K562 (cell line): Measurements from ENCODE around the gene BAG2.

Experiments used
- CTCF ChIP-seq, 3 experiments: IDR thresholded peaks in 2 of 3; conservative IDR thresholded peaks in 1 of 3; 2 replicates each; pipeline ENCODE4 v1.5.1; 2011 to 2012; ENCODE audit warnings: low read length in 3 of 3, mild to moderate bottlenecking in 3 of 3, control low read depth in 2 of 3, improper control_type of control experiment in 1 of 3, inconsistent platforms in 1 of 3, low read depth in 1 of 3, mixed read lengths in 1 of 3, moderate library complexity in 1 of 3; ENCODE audit not compliant: insufficient read depth in 2 of 3
- EP300 ChIP-seq: IDR thresholded peaks from 2 replicates; pipeline ENCODE4 v1.6.1; 2012; ENCODE audit warnings: low read length, improper control_type of control experiment
- FIP1L1 ChIP-seq: fragments of 200-400 bp; formaldehyde crosslinking; IDR thresholded peaks from 2 replicates; pipeline ENCODE4 v1.6.1; 2018; ENCODE audit warnings: mild to moderate bottlenecking, low read depth, low read length; ENCODE audit not compliant: poor library complexity, severe bottlenecking
- JUND ChIP-seq, 2 experiments: IDR thresholded peaks; 2 replicates in 1 of 2; 3 replicates in 1 of 2; pipeline ENCODE4 v1.6.1; 2011; ENCODE audit warnings: borderline replicate concordance in 2 of 2, low read depth in 2 of 2, low read length in 2 of 2, improper control_type of control experiment in 1 of 2, missing biosample characterization in 1 of 2, missing genetic modification characterization in 1 of 2, missing genetic modification reagents in 1 of 2
- KDM4B ChIP-seq, 2 experiments: fragments of 450-650 bp in 1 of 2; sonication (generic) in 1 of 2; IDR thresholded peaks; 2 replicates each; pipeline ENCODE4 v1.6.1; 2016 to 2017; ENCODE audit warnings: borderline replicate concordance in 2 of 2, antibody characterized with exemption in 1 of 2, low read depth in 1 of 2, mild to moderate bottlenecking in 1 of 2
- MAZ ChIP-seq, 2 experiments: fragments of 450-650 bp in 1 of 2; sonication (generic) in 1 of 2; formaldehyde crosslinking; IDR thresholded peaks in 1 of 2; conservative IDR thresholded peaks in 1 of 2; 2 replicates each; pipeline versions ENCODE4 v1.4.0 to v1.5.0; 2020; ENCODE audit warnings: mild to moderate bottlenecking in 1 of 2, missing genetic modification reagents in 1 of 2
- POLR2AphosphoS5 ChIP-seq: IDR thresholded peaks from 2 replicates; pipeline ENCODE4 v1.6.1; 2011; ENCODE audit warnings: mild to moderate bottlenecking, low read depth, low read length, moderate library complexity; ENCODE audit not compliant: control insufficient read depth, insufficient read depth
- RAD21 ChIP-seq, 2 experiments: fragments of 250-450 bp in 1 of 2; fragments of 450-650 bp in 1 of 2; sonication (Bioruptor Pico) in 1 of 2; formaldehyde crosslinking in 1 of 2; IDR thresholded peaks in 1 of 2; conservative IDR thresholded peaks in 1 of 2; 2 replicates each; pipeline versions ENCODE4 v1.4.0 to v1.8.0; 2020 to 2022; ENCODE audit warnings: mild to moderate bottlenecking in 2 of 2, moderate library complexity in 1 of 2
- TAL1 ChIP-seq: fragments of 450-650 bp; IDR thresholded peaks from 2 replicates; pipeline ENCODE4 v1.6.1; 2016; ENCODE audit warnings: mild to moderate bottlenecking
- ZNF644 ChIP-seq: fragments of 200-800 bp; sonication (Bioruptor generic); IDR thresholded peaks from 2 replicates; pipeline ENCODE4 v1.6.1; 2016; ENCODE audit warnings: low read depth, missing genetic modification characterization, missing compliant biosample characterization
- TF ChIP-seq, protein P1 (sequence below): sonication (generic); formaldehyde crosslinking; IDR thresholded peaks from 2 replicates; pipeline ENCODE4 v1.8.1; 2022; ENCODE audit warnings: missing genetic modification reagents
- TF ChIP-seq, protein P2 (sequence below): sonication (generic); formaldehyde crosslinking; IDR thresholded peaks from 2 replicates; pipeline ENCODE4 v1.9.0; 2022; ENCODE audit warnings: mild to moderate bottlenecking, missing genetic modification reagents
- TF ChIP-seq, protein P3 (sequence below): sonication (generic); formaldehyde crosslinking; IDR thresholded peaks from 2 replicates; pipeline ENCODE4 v1.8.0; 2022; ENCODE audit warnings: missing genetic modification reagents, mild to moderate bottlenecking, borderline replicate concordance
- TF ChIP-seq, protein P4 (sequence below): IDR thresholded peaks from 3 replicates; pipeline ENCODE4 v1.6.1; 2011; ENCODE audit warnings: borderline replicate concordance, mild to moderate bottlenecking; ENCODE audit not compliant: insufficient read length, insufficient read depth

- TF ChIP-seq, protein P1, sequence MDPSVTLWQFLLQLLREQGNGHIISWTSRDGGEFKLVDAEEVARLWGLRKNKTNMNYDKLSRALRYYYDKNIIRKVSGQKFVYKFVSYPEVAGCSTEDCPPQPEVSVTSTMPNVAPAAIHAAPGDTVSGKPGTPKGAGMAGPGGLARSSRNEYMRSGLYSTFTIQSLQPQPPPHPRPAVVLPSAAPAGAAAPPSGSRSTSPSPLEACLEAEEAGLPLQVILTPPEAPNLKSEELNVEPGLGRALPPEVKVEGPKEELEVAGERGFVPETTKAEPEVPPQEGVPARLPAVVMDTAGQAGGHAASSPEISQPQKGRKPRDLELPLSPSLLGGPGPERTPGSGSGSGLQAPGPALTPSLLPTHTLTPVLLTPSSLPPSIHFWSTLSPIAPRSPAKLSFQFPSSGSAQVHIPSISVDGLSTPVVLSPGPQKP (CRISPR knock-in tag), result no peak
- TF ChIP-seq MAZ (CRISPR knock-in tag; conservative IDR thresholded peaks at IDR 0.05 in 1 of 2, IDR thresholded peaks at IDR 0.05 in 1 of 2), result no peak
- TF ChIP-seq, protein P2, sequence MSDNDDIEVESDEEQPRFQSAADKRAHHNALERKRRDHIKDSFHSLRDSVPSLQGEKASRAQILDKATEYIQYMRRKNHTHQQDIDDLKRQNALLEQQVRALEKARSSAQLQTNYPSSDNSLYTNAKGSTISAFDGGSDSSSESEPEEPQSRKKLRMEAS (CRISPR knock-in tag), result no peak
- TF ChIP-seq FIP1L1, result no peak
- no peak for TF ChIP-seq POLR2AphosphoS5
- TF ChIP-seq RAD21 (CRISPR knock-in tag; conservative IDR thresholded peaks at IDR 0.05 in 1 of 2, IDR thresholded peaks at IDR 0.05 in 1 of 2), result no peak
- no peak for TF ChIP-seq EP300
- TF ChIP-seq KDM4B (IDR thresholded peaks at IDR 0.05; ENCODE audit: borderline replicate concordance in 2 of 2, low read depth in 1 of 2), result no peak
- no peak for TF ChIP-seq TAL1
- TF ChIP-seq, protein P3, sequence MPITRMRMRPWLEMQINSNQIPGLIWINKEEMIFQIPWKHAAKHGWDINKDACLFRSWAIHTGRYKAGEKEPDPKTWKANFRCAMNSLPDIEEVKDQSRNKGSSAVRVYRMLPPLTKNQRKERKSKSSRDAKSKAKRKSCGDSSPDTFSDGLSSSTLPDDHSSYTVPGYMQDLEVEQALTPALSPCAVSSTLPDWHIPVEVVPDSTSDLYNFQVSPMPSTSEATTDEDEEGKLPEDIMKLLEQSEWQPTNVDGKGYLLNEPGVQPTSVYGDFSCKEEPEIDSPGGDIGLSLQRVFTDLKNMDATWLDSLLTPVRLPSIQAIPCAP (CRISPR knock-in tag), result no peak
- TF ChIP-seq, protein P4, sequence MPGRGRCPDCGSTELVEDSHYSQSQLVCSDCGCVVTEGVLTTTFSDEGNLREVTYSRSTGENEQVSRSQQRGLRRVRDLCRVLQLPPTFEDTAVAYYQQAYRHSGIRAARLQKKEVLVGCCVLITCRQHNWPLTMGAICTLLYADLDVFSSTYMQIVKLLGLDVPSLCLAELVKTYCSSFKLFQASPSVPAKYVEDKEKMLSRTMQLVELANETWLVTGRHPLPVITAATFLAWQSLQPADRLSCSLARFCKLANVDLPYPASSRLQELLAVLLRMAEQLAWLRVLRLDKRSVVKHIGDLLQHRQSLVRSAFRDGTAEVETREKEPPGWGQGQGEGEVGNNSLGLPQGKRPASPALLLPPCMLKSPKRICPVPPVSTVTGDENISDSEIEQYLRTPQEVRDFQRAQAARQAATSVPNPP, result no peak
- TF ChIP-seq CTCF (IDR thresholded peaks at IDR 0.05 in 2 of 3, conservative IDR thresholded peaks at IDR 0.05 in 1 of 3; ENCODE audit: insufficient read depth in 2 of 3, low read depth in 1 of 3, low read length in 3 of 3), result no peak
- TF ChIP-seq JUND (IDR thresholded peaks at IDR 0.05; ENCODE audit: borderline replicate concordance, low read depth, low read length), result no peak
- TF ChIP-seq JUND (tag; IDR thresholded peaks at IDR 0.05; ENCODE audit: borderline replicate concordance, low read depth, low read length), result no peak
- TF ChIP-seq ZNF644 (tag), result no peak
These were observed 5.6 kb downstream of the BAG2 start for GRCh38 chr6:57177545-57178265.
